GM23338 (cell line): ENCODE measurements around the gene DRAM1. TPM values are rescaled to one million over a fixed set of nuclear protein-coding genes. Genes with fewer than 3 reads are reported as not detected.

Experiments used
- ATAC-seq: fragments of 200-7000 bp; cut with Tn5 transposase; 3 replicates; pipeline ENCODE4 v1.9.1; 2020
- DNase-seq: peaks from one replicate; pipeline ENCODE4 v3.0.0-alpha.2; 2015; ENCODE audit warnings: low spot score
- H2AFZ ChIP-seq: fragments of 200-600 bp; sonication (generic); 2 replicates; pipeline ENCODE4 v1.8.0; 2016; ENCODE audit warnings: antibody characterized with exemption, mild to moderate bottlenecking, moderate library complexity
- H3F3A ChIP-seq: fragments of 200-600 bp; sonication (generic); replicated peaks from 2 replicates; pipeline ENCODE4 v1.8.0; 2017; ENCODE audit warnings: antibody characterized with exemption, mixed run types, low read depth
- H3K27ac ChIP-seq: fragments of 200-600 bp; sonication (generic); 2 replicates; pipeline ENCODE4 v1.6.1; 2016; ENCODE audit warnings: low read depth
- H3K27me3 ChIP-seq: fragments of 200-600 bp; sonication (generic); 2 replicates; pipeline ENCODE4 v1.8.0; 2016; ENCODE audit warnings: mild to moderate bottlenecking, mixed run types, moderate library complexity; ENCODE audit not compliant: insufficient read depth
- H3K36me3 ChIP-seq: fragments of 200-600 bp; sonication (generic); 2 replicates; pipeline ENCODE4 v1.8.0; 2016; ENCODE audit warnings: mild to moderate bottlenecking; ENCODE audit not compliant: insufficient read depth
- H3K4me1 ChIP-seq: fragments of 200-600 bp; sonication (generic); 2 replicates; pipeline ENCODE4 v1.8.0; 2016; ENCODE audit warnings: mild to moderate bottlenecking, moderate library complexity; ENCODE audit not compliant: insufficient read depth
- H3K4me2 ChIP-seq: fragments of 200-600 bp; sonication (generic); 2 replicates; pipeline ENCODE4 v1.7.1; 2017; ENCODE audit warnings: mixed run types
- H3K4me3 ChIP-seq: fragments of 200-600 bp; sonication (generic); 2 replicates; pipeline ENCODE4 v1.6.1; 2016; ENCODE audit warnings: mixed run types
- H3K79me2 ChIP-seq: fragments of 200-600 bp; sonication (generic); replicated peaks from 2 replicates; pipeline ENCODE4 v1.8.0; 2017; ENCODE audit warnings: mild to moderate bottlenecking; ENCODE audit not compliant: insufficient read depth
- H3K9me2 ChIP-seq: fragments of 200-600 bp; sonication (generic); 2 replicates; pipeline ENCODE4 v1.8.0; 2017; ENCODE audit not compliant: insufficient read depth
- H4K20me1 ChIP-seq: fragments of 200-600 bp; sonication (generic); replicated peaks from 2 replicates; pipeline ENCODE4 v1.8.0; 2017; ENCODE audit warnings: mild to moderate bottlenecking; ENCODE audit not compliant: insufficient read depth
- H3K27ac Mint-ChIP-seq: 2 replicates; pipeline ENCODE4 v1.8.0; 2020; ENCODE audit warnings: inconsistent platforms, mild to moderate bottlenecking, moderate library complexity, mixed read lengths
- H3K27me3 Mint-ChIP-seq: 3 replicates; pipeline ENCODE4 v1.8.0; 2022; ENCODE audit warnings: low read depth, mild to moderate bottlenecking, moderate library complexity, mixed read lengths, inconsistent platforms; ENCODE audit not compliant: insufficient read depth, poor library complexity
- H3K36me3 Mint-ChIP-seq: 3 replicates; pipeline ENCODE4 v1.8.0; 2021; ENCODE audit warnings: low read depth, mild to moderate bottlenecking, inconsistent platforms, moderate library complexity, mixed read lengths
- H3K4me1 Mint-ChIP-seq: 3 replicates; pipeline ENCODE4 v1.8.0; 2020; ENCODE audit warnings: mild to moderate bottlenecking, inconsistent platforms, mixed read lengths
- H3K4me3 Mint-ChIP-seq: 3 replicates; pipeline ENCODE4 v1.8.0; 2021; ENCODE audit warnings: moderate library complexity, mild to moderate bottlenecking, inconsistent platforms, mixed read lengths
- H3K9me3 Mint-ChIP-seq: 3 replicates; pipeline ENCODE4 v1.8.0; 2020; ENCODE audit warnings: moderate library complexity, mild to moderate bottlenecking, inconsistent platforms, mixed read lengths
- EZH2phosphoT487 ChIP-seq: fragments of 200-600 bp; sonication (generic); IDR thresholded peaks from one replicate; pipeline ENCODE4 v1.8.1; 2018; ENCODE audit warnings: antibody characterized with exemption; ENCODE audit not compliant: unreplicated experiment
- JUNB ChIP-seq: IDR thresholded peaks from one replicate; pipeline ENCODE4 v1.6.1; 2016; ENCODE audit warnings: antibody characterized with exemption; ENCODE audit not compliant: unreplicated experiment
- NANOG ChIP-seq: IDR thresholded peaks from 2 replicates; pipeline ENCODE4 v1.6.1; 2016; ENCODE audit warnings: antibody characterized with exemption, borderline replicate concordance
- STAT1 ChIP-seq: IDR thresholded peaks from one replicate; pipeline ENCODE4 v1.6.1; 2016; ENCODE audit warnings: antibody characterized with exemption; ENCODE audit not compliant: unreplicated experiment
- ZNF114 ChIP-seq: fragments of 250-450 bp; sonication (Bioruptor Pico); IDR thresholded peaks from 2 replicates; pipeline ENCODE4 v1.5.0; 2020; ENCODE audit warnings: mild to moderate bottlenecking, moderate library complexity
- polyA plus RNA-seq: library from polyadenylated mRNA; unstranded; fragments of >200 nt; fragmentation: Nextera tagmentation; extraction: Ambion mirVana; gene quantifications from 2 replicates; pipeline ENCODE4 v1.2.1, GENCODE V29; 2016
- total RNA-seq: library from RNA; depleted of rRNA; stranded (reverse); fragments of >200 nt; shearing (Covaris generic); gene quantifications from 2 replicates; pipeline ENCODE4 v1.2.3, GENCODE V29; 2014
- TF ChIP-seq, protein P1 (sequence below): IDR thresholded peaks from 2 replicates; pipeline ENCODE4 v1.6.1; 2016; ENCODE audit warnings: antibody characterized with exemption
- TF ChIP-seq, protein P2 (sequence below): fragments of 250-450 bp; sonication (Bioruptor Pico); IDR thresholded peaks from 2 replicates; pipeline ENCODE4 v1.5.0; 2020; ENCODE audit warnings: mild to moderate bottlenecking, moderate library complexity

Gene DRAM1
- total and polyA plus RNA-seq, 2 experiments from 2014 or later: 5.7 to 8.5 TPM

GRCh38 chr12:101862245-101862644, 15.1 kb upstream of the DRAM1 start:
- H3K4me1 ChIP-seq: no peaks in the 10 kb centered on the region; the same call in 1 of the 2 replicates
- H4K20me1 ChIP-seq: no peaks in the 10 kb centered on the region
- TF ChIP-seq ZNF114 (CRISPR knock-in tag) (no peak), JUNB (no peak), STAT1 (no peak), EZH2phosphoT487 (no peak), NANOG (no peak)
- TF ChIP-seq, protein P1, sequence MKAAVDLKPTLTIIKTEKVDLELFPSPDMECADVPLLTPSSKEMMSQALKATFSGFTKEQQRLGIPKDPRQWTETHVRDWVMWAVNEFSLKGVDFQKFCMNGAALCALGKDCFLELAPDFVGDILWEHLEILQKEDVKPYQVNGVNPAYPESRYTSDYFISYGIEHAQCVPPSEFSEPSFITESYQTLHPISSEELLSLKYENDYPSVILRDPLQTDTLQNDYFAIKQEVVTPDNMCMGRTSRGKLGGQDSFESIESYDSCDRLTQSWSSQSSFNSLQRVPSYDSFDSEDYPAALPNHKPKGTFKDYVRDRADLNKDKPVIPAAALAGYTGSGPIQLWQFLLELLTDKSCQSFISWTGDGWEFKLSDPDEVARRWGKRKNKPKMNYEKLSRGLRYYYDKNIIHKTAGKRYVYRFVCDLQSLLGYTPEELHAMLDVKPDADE: no peak
- TF ChIP-seq, protein P2, sequence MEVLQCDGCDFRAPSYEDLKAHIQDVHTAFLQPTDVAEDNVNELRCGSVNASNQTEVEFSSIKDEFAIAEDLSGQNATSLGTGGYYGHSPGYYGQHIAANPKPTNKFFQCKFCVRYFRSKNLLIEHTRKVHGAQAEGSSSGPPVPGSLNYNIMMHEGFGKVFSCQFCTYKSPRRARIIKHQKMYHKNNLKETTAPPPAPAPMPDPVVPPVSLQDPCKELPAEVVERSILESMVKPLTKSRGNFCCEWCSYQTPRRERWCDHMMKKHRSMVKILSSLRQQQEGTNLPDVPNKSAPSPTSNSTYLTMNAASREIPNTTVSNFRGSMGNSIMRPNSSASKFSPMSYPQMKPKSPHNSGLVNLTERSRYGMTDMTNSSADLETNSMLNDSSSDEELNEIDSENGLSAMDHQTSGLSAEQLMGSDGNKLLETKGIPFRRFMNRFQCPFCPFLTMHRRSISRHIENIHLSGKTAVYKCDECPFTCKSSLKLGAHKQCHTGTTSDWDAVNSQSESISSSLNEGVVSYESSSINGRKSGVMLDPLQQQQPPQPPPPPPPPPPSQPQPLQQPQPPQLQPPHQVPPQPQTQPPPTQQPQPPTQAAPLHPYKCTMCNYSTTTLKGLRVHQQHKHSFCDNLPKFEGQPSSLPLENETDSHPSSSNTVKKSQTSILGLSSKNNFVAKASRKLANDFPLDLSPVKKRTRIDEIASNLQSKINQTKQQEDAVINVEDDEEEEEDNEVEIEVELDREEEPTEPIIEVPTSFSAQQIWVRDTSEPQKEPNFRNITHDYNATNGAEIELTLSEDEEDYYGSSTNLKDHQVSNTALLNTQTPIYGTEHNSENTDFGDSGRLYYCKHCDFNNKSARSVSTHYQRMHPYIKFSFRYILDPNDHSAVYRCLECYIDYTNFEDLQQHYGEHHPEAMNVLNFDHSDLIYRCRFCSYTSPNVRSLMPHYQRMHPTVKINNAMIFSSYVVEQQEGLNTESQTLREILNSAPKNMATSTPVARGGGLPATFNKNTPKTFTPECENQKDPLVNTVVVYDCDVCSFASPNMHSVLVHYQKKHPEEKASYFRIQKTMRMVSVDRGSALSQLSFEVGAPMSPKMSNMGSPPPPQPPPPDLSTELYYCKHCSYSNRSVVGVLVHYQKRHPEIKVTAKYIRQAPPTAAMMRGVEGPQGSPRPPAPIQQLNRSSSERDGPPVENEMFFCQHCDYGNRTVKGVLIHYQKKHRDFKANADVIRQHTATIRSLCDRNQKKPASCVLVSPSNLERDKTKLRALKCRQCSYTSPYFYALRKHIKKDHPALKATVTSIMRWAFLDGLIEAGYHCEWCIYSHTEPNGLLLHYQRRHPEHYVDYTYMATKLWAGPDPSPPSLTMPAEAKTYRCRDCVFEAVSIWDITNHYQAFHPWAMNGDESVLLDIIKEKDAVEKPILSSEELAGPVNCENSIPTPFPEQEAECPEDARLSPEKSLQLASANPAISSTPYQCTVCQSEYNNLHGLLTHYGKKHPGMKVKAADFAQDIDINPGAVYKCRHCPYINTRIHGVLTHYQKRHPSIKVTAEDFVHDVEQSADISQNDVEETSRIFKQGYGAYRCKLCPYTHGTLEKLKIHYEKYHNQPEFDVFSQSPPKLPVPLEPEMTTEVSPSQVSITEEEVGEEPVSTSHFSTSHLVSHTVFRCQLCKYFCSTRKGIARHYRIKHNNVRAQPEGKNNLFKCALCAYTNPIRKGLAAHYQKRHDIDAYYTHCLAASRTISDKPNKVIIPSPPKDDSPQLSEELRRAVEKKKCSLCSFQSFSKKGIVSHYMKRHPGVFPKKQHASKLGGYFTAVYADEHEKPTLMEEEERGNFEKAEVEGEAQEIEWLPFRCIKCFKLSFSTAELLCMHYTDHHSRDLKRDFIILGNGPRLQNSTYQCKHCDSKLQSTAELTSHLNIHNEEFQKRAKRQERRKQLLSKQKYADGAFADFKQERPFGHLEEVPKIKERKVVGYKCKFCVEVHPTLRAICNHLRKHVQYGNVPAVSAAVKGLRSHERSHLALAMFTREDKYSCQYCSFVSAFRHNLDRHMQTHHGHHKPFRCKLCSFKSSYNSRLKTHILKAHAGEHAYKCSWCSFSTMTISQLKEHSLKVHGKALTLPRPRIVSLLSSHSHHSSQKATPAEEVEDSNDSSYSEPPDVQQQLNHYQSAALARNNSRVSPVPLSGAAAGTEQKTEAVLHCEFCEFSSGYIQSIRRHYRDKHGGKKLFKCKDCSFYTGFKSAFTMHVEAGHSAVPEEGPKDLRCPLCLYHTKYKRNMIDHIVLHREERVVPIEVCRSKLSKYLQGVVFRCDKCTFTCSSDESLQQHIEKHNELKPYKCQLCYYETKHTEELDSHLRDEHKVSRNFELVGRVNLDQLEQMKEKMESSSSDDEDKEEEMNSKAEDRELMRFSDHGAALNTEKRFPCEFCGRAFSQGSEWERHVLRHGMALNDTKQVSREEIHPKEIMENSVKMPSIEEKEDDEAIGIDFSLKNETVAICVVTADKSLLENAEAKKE (CRISPR knock-in tag): no peak
- H3K27me3 Mint-ChIP-seq: peaks cover 1% of the 10 kb centered on the region
- H3K36me3 ChIP-seq: no peaks in the 10 kb centered on the region
- H3K27ac Mint-ChIP-seq: no peak overlapping the region
- no peaks in the 10 kb centered on the region for H3K36me3 Mint-ChIP-seq
- H3K79me2 ChIP-seq: no peaks in the 10 kb centered on the region
- no peak for DNase-seq
- no peak overlapping the region; the same call in 1 of the 2 replicates for H2AFZ ChIP-seq
- H3K4me3 ChIP-seq: no peak overlapping the region
- no peaks in the 10 kb centered on the region for H3F3A ChIP-seq
- H3K4me2 ChIP-seq: no peak overlapping the region
- H3K4me1 Mint-ChIP-seq: no peaks in the 10 kb centered on the region; the same call in 1 of the 3 replicates
- ATAC-seq: no peak
- H3K27me3 ChIP-seq: no peaks in the 10 kb centered on the region
- no peaks in the 10 kb centered on the region; the same call in 1 of the 3 replicates for H3K9me3 Mint-ChIP-seq
- H3K27ac ChIP-seq: no peak overlapping the region
- no peaks in the 10 kb centered on the region for H3K9me2 ChIP-seq
- no peak overlapping the region for H3K4me3 Mint-ChIP-seq
